A172 (cell line): ENCODE results near the gene C1GALT1. TPM values are rescaled to one million over a fixed set of nuclear protein-coding genes. Genes with fewer than 3 reads are reported as not detected.
"Not testable (repeated sequence)": the region's sequence is repeated elsewhere in the genome, so short reads cannot be mapped to it uniquely, and the experiment has no call there.

Source experiments
- DNase-seq: peaks from one replicate; pipeline ENCODE4 v3.0.0-alpha.2; 2015; ENCODE audit warnings: low spot score
- total RNA-seq: library from RNA; depleted of rRNA; stranded (reverse); fragments of >200 nt; shearing (Covaris generic); gene quantifications from 2 replicates; pipeline ENCODE4 v1.2.3, GENCODE V29; 2014

Gene C1GALT1
- total RNA-seq, 1 experiment from 2014 or later: 68.5 TPM

- DNase-seq: no peak
Observed at GRCh38 chr7:7169296-7169695, 13.0 kb upstream of the C1GALT1 start.

GRCh38 chr7:7173956-7174632, 8.2 kb upstream of the C1GALT1 start:
- no peak for DNase-seq

DNA sequence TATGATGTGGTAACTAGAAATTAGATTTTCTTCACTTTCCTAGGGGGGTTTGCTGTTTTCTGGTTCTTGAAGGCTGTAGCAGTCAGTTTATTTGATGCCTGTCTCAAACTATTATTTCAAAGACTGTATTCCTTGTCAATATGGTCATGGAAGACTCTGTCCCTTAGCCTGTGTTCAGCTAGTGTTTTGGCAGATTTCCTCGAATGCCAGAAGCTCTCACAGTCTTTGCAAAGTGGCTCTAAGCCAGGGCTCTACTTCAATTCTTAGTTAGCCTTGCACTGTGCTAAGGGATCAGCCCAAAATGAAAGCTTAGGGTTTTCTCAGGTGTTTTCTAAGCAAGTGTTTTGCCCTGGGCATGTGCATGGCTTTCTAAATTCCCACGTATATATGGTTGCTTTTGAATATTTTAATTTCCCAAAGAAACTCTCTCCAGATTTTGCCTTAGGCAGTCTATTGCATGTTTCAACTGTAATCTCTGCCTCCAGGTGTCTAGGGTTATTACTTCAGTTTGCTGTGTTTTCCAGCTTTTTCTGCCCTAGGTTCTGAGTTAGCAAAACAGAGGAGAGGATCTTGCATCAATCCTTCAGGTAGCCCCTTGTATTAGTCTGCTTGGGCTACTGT, 7.2 kb upstream of the C1GALT1 start:
- DNase-seq: no peak

DNA sequence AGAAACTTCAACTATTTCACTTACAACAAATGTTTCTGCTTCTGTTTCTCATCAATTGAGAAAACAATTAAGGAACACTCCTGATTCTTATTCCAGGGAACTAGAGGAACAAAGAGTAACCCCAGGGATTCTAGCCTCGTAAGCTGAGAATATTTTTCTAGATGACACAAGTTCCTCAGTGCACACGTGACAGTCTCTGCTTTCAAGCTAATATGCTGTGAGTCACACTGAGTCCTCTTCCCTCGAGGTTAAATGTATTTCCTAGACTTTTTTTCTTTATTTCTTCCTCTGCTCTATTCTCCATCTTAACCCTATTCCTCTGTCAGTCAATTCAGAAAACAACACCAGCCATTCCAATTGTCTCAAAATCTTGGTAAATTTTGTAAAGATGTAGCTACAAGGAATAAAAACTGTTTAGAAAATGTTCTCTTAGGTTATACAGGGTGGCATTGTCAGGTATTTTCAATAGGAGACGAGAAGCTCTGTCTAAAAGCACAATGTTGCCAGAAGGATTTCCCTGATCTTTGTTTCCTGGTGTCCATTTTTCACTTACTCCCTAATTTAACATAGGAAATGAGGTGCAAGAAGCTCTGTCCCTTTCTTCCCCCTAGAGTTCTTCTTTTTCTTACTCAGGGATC, 5.8 kb upstream of the C1GALT1 start:
- DNase-seq: peak; percentile 95

GRCh38 chr7:7177044-7177517, 5.3 kb upstream of the C1GALT1 start:
- DNase-seq: peak; percentile 97

- DNase-seq: no peak
Observed at GRCh38 chr7:7178081-7178480, 4.3 kb upstream of the C1GALT1 start.

DNA sequence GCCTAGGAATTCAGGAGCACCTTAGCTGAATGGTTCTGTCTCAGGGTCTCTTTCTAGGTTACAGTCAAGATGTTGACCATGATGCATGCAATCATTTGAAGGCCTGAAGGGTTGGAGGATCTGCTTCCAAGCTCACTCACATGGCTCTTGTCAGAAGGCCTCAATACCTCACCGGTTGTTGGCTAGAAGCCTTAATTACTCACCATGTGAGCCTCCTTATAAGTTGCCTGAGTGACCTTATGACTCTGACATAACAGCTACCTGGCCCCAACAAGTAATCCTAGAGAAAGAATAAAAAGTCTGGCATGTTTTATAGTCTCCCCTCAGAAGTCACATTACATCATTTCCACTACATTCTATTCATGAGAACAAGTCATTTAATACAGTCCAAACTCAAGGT, 3.4 kb upstream of the C1GALT1 start:
- DNase-seq: peak; percentile 16

GRCh38 chr7:7180725-7181449, 1.5 kb upstream of the C1GALT1 start:
- DNase-seq: no peak

- no peak for DNase-seq
Observed at GRCh38 chr7:7181519-7182155, 707 bp upstream of the C1GALT1 start.

- DNase-seq: no peak
Observed at GRCh38 chr7:7183061-7183837, 905 bp downstream of the C1GALT1 start.

DNA sequence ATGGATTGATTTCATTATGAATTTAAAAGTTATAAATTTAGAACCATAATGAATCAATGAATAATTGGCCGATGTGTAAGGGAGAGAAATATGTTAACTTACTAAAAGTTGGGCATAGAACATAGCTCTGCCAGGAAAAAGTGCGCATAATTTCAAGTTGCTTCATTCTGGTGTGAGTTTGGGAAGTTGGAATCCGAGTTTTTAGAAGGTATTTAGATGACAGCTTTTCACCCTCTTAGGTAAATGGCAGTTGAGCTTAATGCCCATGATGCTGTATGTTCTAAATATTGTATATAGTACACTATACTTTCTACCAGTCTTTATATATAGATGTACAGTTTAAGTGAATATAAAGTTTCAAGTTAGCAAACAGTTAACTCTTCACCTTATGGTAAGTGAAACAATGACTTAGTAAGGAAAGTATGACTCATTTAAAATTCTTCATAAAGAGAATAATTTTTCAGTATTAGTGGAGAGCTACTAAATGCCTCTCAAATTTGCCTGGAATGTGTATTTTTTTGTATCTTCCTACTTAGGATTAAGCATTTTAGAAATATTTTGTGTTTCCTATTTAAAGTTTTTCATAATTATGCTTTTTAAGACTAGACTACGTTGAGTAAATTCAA, 1.6 kb downstream of the C1GALT1 start:
- no peak for DNase-seq

DNA sequence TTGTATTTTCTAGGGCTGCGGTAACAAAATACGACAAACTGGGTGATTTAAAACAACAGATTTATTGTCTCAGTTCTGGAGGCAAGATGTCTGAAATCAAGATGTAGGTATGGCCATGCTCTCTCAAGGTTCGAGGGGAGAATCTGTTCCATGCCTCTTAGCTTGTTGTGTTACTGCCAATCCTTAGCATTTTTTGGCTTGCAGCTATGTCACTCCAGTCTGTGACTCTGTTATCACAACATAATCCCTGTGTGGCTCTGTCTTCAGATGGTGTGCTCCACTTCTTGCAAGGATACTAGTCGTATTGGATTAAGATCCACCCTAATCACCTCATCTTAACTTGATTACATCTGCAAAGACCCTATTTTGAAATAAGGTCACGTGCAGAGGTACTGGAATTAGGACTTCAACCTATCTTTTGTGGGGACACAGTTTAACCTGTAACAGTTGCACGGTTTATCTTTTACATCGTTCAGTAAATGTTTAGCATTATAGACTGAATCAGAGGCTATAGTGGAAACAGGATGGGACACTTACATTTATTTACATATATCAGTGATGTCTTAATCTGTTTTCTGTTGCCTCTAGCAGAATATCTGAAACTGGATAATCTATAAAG, 3.1 kb downstream of the C1GALT1 start:
- no peak for DNase-seq

DNA sequence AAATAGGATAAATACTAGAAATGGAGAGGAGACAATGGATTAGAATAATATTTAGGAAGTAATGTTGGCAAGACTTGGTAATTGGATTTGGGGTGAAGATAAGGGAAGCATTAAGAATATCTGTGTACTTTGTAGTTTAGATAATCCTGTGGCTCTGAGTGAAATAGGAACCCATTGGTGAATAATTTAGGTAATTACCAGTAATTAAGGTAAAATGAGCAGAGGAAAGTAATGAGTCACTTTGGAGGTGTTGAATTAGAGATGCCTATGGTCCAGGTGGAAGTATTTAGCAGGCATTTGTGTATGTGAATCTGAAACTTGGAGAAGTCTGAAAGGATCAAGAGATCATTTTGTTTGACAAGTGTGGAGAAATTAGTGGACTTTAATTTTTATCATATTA, 5.7 kb downstream of the C1GALT1 start:
- no peak for DNase-seq

- DNase-seq: no peak
Observed at GRCh38 chr7:7188742-7189141, 6.4 kb downstream of the C1GALT1 start.

- peak; percentile 33 for DNase-seq
Observed at GRCh38 chr7:7190142-7190541, 7.8 kb downstream of the C1GALT1 start.

DNA sequence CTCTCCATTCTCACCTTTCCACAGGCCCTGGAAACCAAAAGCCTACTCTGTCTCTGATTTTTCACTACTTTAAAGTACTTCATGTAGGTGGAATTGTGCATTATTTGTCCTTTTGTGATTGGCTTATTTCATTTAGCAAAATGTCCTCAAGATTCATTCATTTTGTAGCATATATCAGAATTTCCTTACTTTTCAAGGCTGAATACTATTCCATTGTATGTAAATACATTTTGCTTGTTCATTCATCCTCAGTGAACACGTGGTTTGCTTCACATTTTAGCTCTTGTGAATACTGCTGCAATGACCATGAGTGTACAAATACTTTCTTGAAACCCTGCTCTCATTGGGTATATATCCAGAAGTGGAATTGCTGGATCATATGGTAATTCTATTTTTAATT, 8.8 kb downstream of the C1GALT1 start:
- no peak for DNase-seq

- DNase-seq: not testable (repeated sequence)
Observed at GRCh38 chr7:7192798-7193788, 10.7 kb downstream of the C1GALT1 start.

DNA sequence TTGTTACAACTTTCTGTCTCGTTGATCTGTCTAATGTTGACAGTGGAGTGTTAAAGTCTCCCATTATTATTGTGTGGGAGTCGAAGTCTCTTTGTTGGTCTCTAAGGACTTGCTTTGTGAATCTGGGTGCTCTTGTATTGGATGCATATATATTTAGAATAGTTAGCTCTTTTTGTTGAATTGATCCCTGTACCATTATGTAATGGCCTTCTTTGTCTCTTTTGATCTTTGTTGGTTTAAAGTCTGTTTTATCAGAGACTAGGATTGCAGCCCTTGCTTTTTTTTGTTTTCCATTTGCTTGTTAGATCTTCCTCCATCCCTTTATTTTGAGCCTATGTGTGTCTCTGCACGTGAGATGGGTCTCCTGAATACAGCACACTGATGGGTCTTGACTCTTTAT, 17.2 kb downstream of the C1GALT1 start:
- not testable (repeated sequence) for DNase-seq

DNA sequence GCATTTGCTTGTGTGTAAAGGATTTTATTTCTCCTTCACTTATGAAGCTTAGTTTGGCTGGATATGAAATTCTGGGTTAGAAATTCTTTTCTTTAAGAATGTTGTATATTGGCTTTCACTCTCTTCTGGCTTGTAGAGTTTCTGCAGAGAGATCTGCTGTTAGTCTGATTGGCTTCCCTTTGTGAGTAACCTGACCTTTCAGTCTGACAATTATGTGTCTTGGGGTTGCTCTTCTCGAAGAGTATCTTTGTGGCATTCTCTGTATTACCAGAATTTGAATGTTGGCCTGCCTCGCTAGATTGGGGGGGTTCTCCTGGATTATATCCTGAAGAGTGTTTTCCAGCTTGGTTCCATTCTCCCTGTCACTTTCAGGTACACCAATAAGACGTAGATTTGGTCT, 17.9 kb downstream of the C1GALT1 start:
- not testable (repeated sequence) for DNase-seq
